Fibroblast of peridontal ligament (primary cell): Measurements from ENCODE around the gene TAF11L2.
"Not testable (repeated sequence)": the region's sequence is repeated elsewhere in the genome, so short reads cannot be mapped to it uniquely, and the experiment has no call there.

Experiments used
- DNase-seq: peaks from one replicate; pipeline ENCODE4 v3.0.0-alpha.2; 2010; ENCODE audit errors: extremely low read depth

The TAF11L2 gene

GRCh38 chr5:17526504-17526903 is 28.5 kb downstream of the TAF11L2 start:
- peak; percentile 5 for DNase-seq

- DNase-seq, result not testable (repeated sequence)
Measured at GRCh38 chr5:17528369-17528768, 30.3 kb downstream of the TAF11L2 start, which contains the start of gene TAF11L6. TAF11L6 (plus strand) TSS chr5:17528669.
